NCI-H1694 treated with DMSO at 0.1 percent for 48 hours (cell line): ENCODE results near the gene FMN2.
A peak's percentile ranks its signal among the peaks of the same experiment; 100 is the strongest.

Experiments used
- DNase-seq: peaks from one replicate; lab custom pipeline; 2025; lab: John Stamatoyannopoulos, UW

The FMN2 gene

GRCh38 chr1:240091614-240092300, at the start of gene FMN2:
Gene FMN2 (plus strand): TSS chr1:240091883. CDS start chr1:240092110, 227 bp downstream.
- peak; percentile 71 for DNase-seq

GRCh38 chr1:240044620-240045019, 47.1 kb upstream of the FMN2 start:
- DNase-seq: no peak

- no peak for DNase-seq
Observed at GRCh38 chr1:240046000-240046399, 45.7 kb upstream of the FMN2 start.

- DNase-seq: no peak
Observed at GRCh38 chr1:240054109-240054701, 37.5 kb upstream of the FMN2 start.

GRCh38 chr1:240055936-240056335, 35.7 kb upstream of the FMN2 start:
- DNase-seq: no peak

- no peak for DNase-seq
Observed at GRCh38 chr1:240056350-240056749, 35.3 kb upstream of the FMN2 start.

GRCh38 chr1:240058049-240058448, 33.6 kb upstream of the FMN2 start:
- no peak for DNase-seq

- no peak for DNase-seq
Observed at GRCh38 chr1:240068961-240069360, 22.7 kb upstream of the FMN2 start.

GRCh38 chr1:240070188-240070587, 21.5 kb upstream of the FMN2 start:
- DNase-seq: no peak

- no peak for DNase-seq
Observed at GRCh38 chr1:240073097-240073496, 18.6 kb upstream of the FMN2 start.

- DNase-seq: no peak
Observed at GRCh38 chr1:240074422-240074821, 17.3 kb upstream of the FMN2 start.

GRCh38 chr1:240074908-240075307, 16.8 kb upstream of the FMN2 start:
- no peak for DNase-seq

- no peak for DNase-seq
Observed at GRCh38 chr1:240084337-240084736, 7.3 kb upstream of the FMN2 start.

GRCh38 chr1:240084749-240085148, 6.9 kb upstream of the FMN2 start:
- DNase-seq: no peak

- no peak for DNase-seq
Observed at GRCh38 chr1:240086726-240087125, 5.0 kb upstream of the FMN2 start.

GRCh38 chr1:240090014-240090413, 1.7 kb upstream of the FMN2 start:
- no peak for DNase-seq

- DNase-seq: peak; percentile 45
Observed at GRCh38 chr1:240090957-240091600, 604 bp upstream of the FMN2 start.

GRCh38 chr1:240092301-240093119, 827 bp downstream of the FMN2 start:
- DNase-seq: peak; percentile 27

- no peak for DNase-seq
Observed at GRCh38 chr1:240093120-240093961, 1.7 kb downstream of the FMN2 start.

GRCh38 chr1:240094041-240094722, 2.5 kb downstream of the FMN2 start:
- no peak for DNase-seq

- no peak for DNase-seq
Observed at GRCh38 chr1:240096974-240097373, 5.3 kb downstream of the FMN2 start.
